Measurements from ENCODE around the gene ISG20L2. TPM values are rescaled to one million over a fixed set of nuclear protein-coding genes. Genes with fewer than 3 reads are reported as not detected.
A peak's percentile ranks its signal among the peaks of the same experiment; 100 is the strongest.
"Not testable (repeated sequence)": the region's sequence is repeated elsewhere in the genome, so short reads cannot be mapped to it uniquely, and the experiment has no call there.

ISG20L2 gene
- polyA plus RNA-seq, 1 donor from 2014 or later, result 39.7 TPM

- H3K4me3 Mint-ChIP-seq, H3K27ac Mint-ChIP-seq, H3K27me3 Mint-ChIP-seq, H3K36me3 Mint-ChIP-seq, H3K9me3 Mint-ChIP-seq: not testable (repeated sequence)
- H3K4me1 Mint-ChIP-seq, result peaks cover 9 to 18% (median 14%) of the 10 kb centered on the region in 3 donors
These were observed 36.6 kb upstream of the ISG20L2 start for GRCh38 chr1:156765136-156765535.

GRCh38 chr1:156760796-156761104 lies 32.2 kb upstream of the ISG20L2 start:
- H3K4me1 Mint-ChIP-seq, result peaks cover 0 to 4% (median 2%) of the 10 kb centered on the region in 3 donors
- H3K27ac Mint-ChIP-seq, result no peak overlapping the region
- no peak overlapping the region for H3K4me3 Mint-ChIP-seq
- H3K9me3 Mint-ChIP-seq, result no peaks in the 10 kb centered on the region
- no peaks in the 10 kb centered on the region for H3K36me3 Mint-ChIP-seq
- no peaks in the 10 kb centered on the region for H3K27me3 Mint-ChIP-seq

GRCh38 chr1:156760092-156760795 lies 31.7 kb upstream of the ISG20L2 start:
- Mint-ChIP-seq H3K4me3 (no peak overlapping the region), H3K27me3 (no peaks in the 10 kb centered on the region), H3K9me3 (no peaks in the 10 kb centered on the region), H3K36me3 (no peaks in the 10 kb centered on the region), H3K4me1 (peaks cover 4 to 9% (median 7%) of the 10 kb centered on the region in 3 donors), H3K27ac (no peak overlapping the region)

GRCh38 chr1:156757572-156758253 lies 29.1 kb upstream of the ISG20L2 start:
- peaks cover 13 to 17% (median 14%) of the 10 kb centered on the region in 3 donors for H3K4me1 Mint-ChIP-seq
- not testable (repeated sequence) for H3K4me3 Mint-ChIP-seq, H3K27me3 Mint-ChIP-seq, H3K27ac Mint-ChIP-seq, H3K9me3 Mint-ChIP-seq, H3K36me3 Mint-ChIP-seq

- no peak overlapping the region for H3K27ac Mint-ChIP-seq
- H3K4me1 Mint-ChIP-seq, result peaks cover 17 to 18% (median 18%) of the 10 kb centered on the region in 3 donors
- no peaks in the 10 kb centered on the region for H3K27me3 Mint-ChIP-seq
- H3K9me3 Mint-ChIP-seq, result no peaks in the 10 kb centered on the region
- H3K36me3 Mint-ChIP-seq, result no peaks in the 10 kb centered on the region
- H3K4me3 Mint-ChIP-seq, result no peak overlapping the region
These were observed 27.8 kb upstream of the ISG20L2 start for GRCh38 chr1:156756355-156756754.

GRCh38 chr1:156755527-156755950 lies 27.0 kb upstream of the ISG20L2 start:
- H3K9me3 Mint-ChIP-seq, result no peaks in the 10 kb centered on the region
- H3K36me3 Mint-ChIP-seq, result no peaks in the 10 kb centered on the region
- H3K27ac Mint-ChIP-seq, result no peak overlapping the region
- H3K27me3 Mint-ChIP-seq, result no peaks in the 10 kb centered on the region
- peak overlapping the region in 1 of 4 donors; percentile 79 for H3K4me3 Mint-ChIP-seq
- H3K4me1 Mint-ChIP-seq, result peaks cover 19% of the 10 kb centered on the region in 3 donors

GRCh38 chr1:156754219-156754618 lies 25.7 kb upstream of the ISG20L2 start:
- no peaks in the 10 kb centered on the region for H3K9me3 Mint-ChIP-seq
- H3K4me3 Mint-ChIP-seq, result peak overlapping the region in 2 of 4 donors; percentile 17 to 88
- H3K36me3 Mint-ChIP-seq, result no peaks in the 10 kb centered on the region
- no peaks in the 10 kb centered on the region for H3K27me3 Mint-ChIP-seq
- H3K4me1 Mint-ChIP-seq, result peaks cover 26 to 32% (median 31%) of the 10 kb centered on the region in 3 donors
- peak overlapping the region in 2 of 3 donors; percentile 64 to 76 for H3K27ac Mint-ChIP-seq

- Mint-ChIP-seq H3K27ac (peak overlapping the region in 1 of 3 donors; percentile 96), H3K4me3 (peak overlapping the region; percentile 87 to 96 (median 92)), H3K36me3 (no peaks in the 10 kb centered on the region), H3K4me1 (peaks cover 34 to 44% (median 42%) of the 10 kb centered on the region in 3 donors), H3K9me3 (no peaks in the 10 kb centered on the region), H3K27me3 (no peaks in the 10 kb centered on the region)
These were observed 24.4 kb upstream of the ISG20L2 start for GRCh38 chr1:156752843-156753482.

GRCh38 chr1:156751757-156752481 lies 23.4 kb upstream of the ISG20L2 start:
- H3K9me3 Mint-ChIP-seq, result no peaks in the 10 kb centered on the region
- peak overlapping the region; percentile 87 to 96 (median 92) for H3K4me3 Mint-ChIP-seq
- H3K27ac Mint-ChIP-seq, result peak overlapping the region; percentile 86 to 96 (median 90)
- no peaks in the 10 kb centered on the region for H3K36me3 Mint-ChIP-seq
- H3K27me3 Mint-ChIP-seq, result no peaks in the 10 kb centered on the region
- H3K4me1 Mint-ChIP-seq, result peaks cover 42 to 52% (median 48%) of the 10 kb centered on the region in 3 donors

GRCh38 chr1:156751451-156751756 lies 22.8 kb upstream of the ISG20L2 start, which contains the start of gene HDGF:
TSS of gene HDGF (minus strand) at chr1:156751675. CDS start at chr1:156751429, 246 bp downstream.
- Mint-ChIP-seq H3K27me3 (no peaks in the 10 kb centered on the region), H3K36me3 (no peaks in the 10 kb centered on the region), H3K9me3 (no peaks in the 10 kb centered on the region), H3K27ac (peak within 1 kb of the TSS; percentile 90 to 96 (median 94)), H3K4me3 (peak within 1 kb of the TSS; percentile 88 to 97 (median 94)), H3K4me1 (peaks cover 43 to 54% (median 50%) of the 10 kb centered on the region in 3 donors)

GRCh38 chr1:156750711-156751450 lies 22.3 kb upstream of the ISG20L2 start:
- Mint-ChIP-seq H3K36me3 (peaks cover under 1% of the 10 kb centered on the region), H3K4me3 (peak overlapping the region; percentile 88 to 97 (median 94)), H3K27ac (peak overlapping the region; percentile 86 to 94 (median 88)), H3K9me3 (no peaks in the 10 kb centered on the region), H3K27me3 (no peaks in the 10 kb centered on the region), H3K4me1 (peaks cover 48 to 54% (median 52%) of the 10 kb centered on the region in 3 donors)

- Mint-ChIP-seq H3K4me3 (peak overlapping the region; percentile 88 to 97 (median 94)), H3K27ac (peak overlapping the region; percentile 86 to 94 (median 88)), H3K27me3 (no peaks in the 10 kb centered on the region), H3K4me1 (peaks cover 43 to 52% (median 51%) of the 10 kb centered on the region in 3 donors), H3K36me3 (peaks cover 2% of the 10 kb centered on the region), H3K9me3 (no peaks in the 10 kb centered on the region)
These were observed 21.7 kb upstream of the ISG20L2 start for GRCh38 chr1:156750191-156750672.

GRCh38 chr1:156749419-156750118 lies 21.0 kb upstream of the ISG20L2 start:
- Mint-ChIP-seq H3K27me3 (no peaks in the 10 kb centered on the region), H3K36me3 (peaks cover 2% of the 10 kb centered on the region), H3K4me3 (peak overlapping the region; percentile 88 to 97 (median 94)), H3K4me1 (peaks cover 39 to 48% (median 46%) of the 10 kb centered on the region in 3 donors), H3K9me3 (no peaks in the 10 kb centered on the region), H3K27ac (peak overlapping the region; percentile 71 to 94 (median 86))
